Loucy (cell line): ENCODE measurements around the gene KIRREL3.

Experiments
- CTCF ChIP-seq: fragments of 200-600 bp; sonication (generic); conservative IDR thresholded peaks from 2 replicates; pipeline ENCODE4 v1.5.1; 2014; ENCODE audit warnings: mild to moderate bottlenecking, antibody characterized with exemption, low read length
- EZH2phosphoT487 ChIP-seq: fragments of 200-600 bp; IDR thresholded peaks from 2 replicates; pipeline ENCODE4 v1.6.1; 2018; ENCODE audit warnings: antibody characterized with exemption, mild to moderate bottlenecking, moderate library complexity, borderline replicate concordance

- no peak for TF ChIP-seq CTCF
- TF ChIP-seq EZH2phosphoT487 = no peak
Observed at GRCh38 chr11:126400479-126400878, 600.1 kb downstream of the KIRREL3 start.
